Central memory CD8-positive, alpha-beta T cell (primary cell): ENCODE measurements around the gene MAP2.

ENCODE experiments used
- ATAC-seq: fragments of 150-1000 bp; cut with Tn5 transposase; replicated peaks from 2 replicates; pipeline ENCODE4 v1.10.0; 2022; ENCODE audit warnings: mild to moderate bottlenecking, moderate FRiP score, moderate number of reproducible peaks; ENCODE audit not compliant: poor library complexity, severe bottlenecking; ENCODE audit errors: extremely low read depth
- DNase-seq, 2 donors: peaks; one replicate each; pipeline ENCODE4 v3.0.0; 2021; ENCODE audit warnings: low spot score in 2 of 2
- H3K27ac Mint-ChIP-seq: one replicate; pipeline ENCODE4 v1.8.0; 2022; ENCODE audit warnings: low read depth, mild to moderate bottlenecking, moderate library complexity, mixed read lengths
- H3K27me3 Mint-ChIP-seq: one replicate; pipeline ENCODE4 v1.8.0; 2022; ENCODE audit warnings: mixed read lengths
- H3K36me3 Mint-ChIP-seq: one replicate; pipeline ENCODE4 v1.8.0; 2022; ENCODE audit warnings: mild to moderate bottlenecking, moderate library complexity, mixed read lengths; ENCODE audit not compliant: insufficient read depth
- H3K4me1 Mint-ChIP-seq: one replicate; pipeline ENCODE4 v1.8.0; 2022; ENCODE audit warnings: mixed read lengths
- H3K4me3 Mint-ChIP-seq: one replicate; pipeline ENCODE4 v1.8.0; 2022; ENCODE audit warnings: mild to moderate bottlenecking, moderate library complexity, mixed read lengths
- H3K9me3 Mint-ChIP-seq: one replicate; pipeline ENCODE4 v1.8.0; 2022; ENCODE audit warnings: mixed read lengths

MAP2 gene

GRCh38 chr2:209702775-209703174, 278.9 kb downstream of the MAP2 start:
- no peak overlapping the region for H3K4me3 Mint-ChIP-seq
- H3K27me3 Mint-ChIP-seq = no peaks in the 10 kb centered on the region
- ATAC-seq = no peak
- no peaks in the 10 kb centered on the region for H3K4me1 Mint-ChIP-seq
- H3K36me3 Mint-ChIP-seq = peaks cover 2% of the 10 kb centered on the region
- H3K9me3 Mint-ChIP-seq = no peaks in the 10 kb centered on the region
- no peak overlapping the region for H3K27ac Mint-ChIP-seq
- no peak for DNase-seq

- Mint-ChIP-seq H3K27me3 (no peaks in the 10 kb centered on the region), H3K4me3 (no peak overlapping the region), H3K27ac (no peak overlapping the region), H3K9me3 (no peaks in the 10 kb centered on the region), H3K36me3 (no peaks in the 10 kb centered on the region), H3K4me1 (no peaks in the 10 kb centered on the region)
- ATAC-seq (no peak), DNase-seq (no peak)
Measured at GRCh38 chr2:209713219-209713618, 289.4 kb downstream of the MAP2 start.

GRCh38 chr2:209719034-209719433, 295.2 kb downstream of the MAP2 start:
- DNase-seq = no peak
- no peak for ATAC-seq
- no peaks in the 10 kb centered on the region for H3K36me3 Mint-ChIP-seq
- peaks cover 9% of the 10 kb centered on the region for H3K9me3 Mint-ChIP-seq
- H3K4me1 Mint-ChIP-seq = no peaks in the 10 kb centered on the region
- H3K4me3 Mint-ChIP-seq = no peak overlapping the region
- H3K27ac Mint-ChIP-seq = no peak overlapping the region
- H3K27me3 Mint-ChIP-seq = no peaks in the 10 kb centered on the region

GRCh38 chr2:209721497-209721896, 297.6 kb downstream of the MAP2 start:
- ATAC-seq (no peak), DNase-seq (no peak)
- Mint-ChIP-seq H3K4me3 (no peak overlapping the region), H3K9me3 (peaks cover 10% of the 10 kb centered on the region), H3K27me3 (no peaks in the 10 kb centered on the region), H3K36me3 (no peaks in the 10 kb centered on the region), H3K27ac (no peak overlapping the region), H3K4me1 (no peaks in the 10 kb centered on the region)

- Mint-ChIP-seq H3K4me1 (no peaks in the 10 kb centered on the region), H3K9me3 (peaks cover 10% of the 10 kb centered on the region)
Measured at GRCh38 chr2:209726311-209726710, 302.5 kb downstream of the MAP2 start.

GRCh38 chr2:209727077-209727476, 303.2 kb downstream of the MAP2 start:
- Mint-ChIP-seq H3K27me3 (no peaks in the 10 kb centered on the region), H3K36me3 (no peaks in the 10 kb centered on the region), H3K4me1 (no peaks in the 10 kb centered on the region), H3K4me3 (no peak overlapping the region), H3K27ac (no peak overlapping the region), H3K9me3 (peaks cover 10% of the 10 kb centered on the region)
- no peak for ATAC-seq
- no peak for DNase-seq

More at GRCh38 chr2:209726311-209726710, 302.5 kb downstream of the MAP2 start:
- Mint-ChIP-seq H3K27me3 (no peaks in the 10 kb centered on the region), H3K36me3 (no peaks in the 10 kb centered on the region), H3K4me3 (no peak overlapping the region), H3K27ac (no peak overlapping the region)
- ATAC-seq (no peak), DNase-seq (no peak)

- no peak for DNase-seq
- H3K36me3 Mint-ChIP-seq = no peaks in the 10 kb centered on the region
- no peak overlapping the region for H3K27ac Mint-ChIP-seq
- no peaks in the 10 kb centered on the region for H3K27me3 Mint-ChIP-seq
- no peak overlapping the region for H3K4me3 Mint-ChIP-seq
- no peaks in the 10 kb centered on the region for H3K9me3 Mint-ChIP-seq
- ATAC-seq = no peak
- no peaks in the 10 kb centered on the region for H3K4me1 Mint-ChIP-seq
Measured at GRCh38 chr2:209734805-209735204, 311.0 kb downstream of the MAP2 start.

GRCh38 chr2:209741953-209742352, 318.1 kb downstream of the MAP2 start:
- no peak for ATAC-seq
- no peak overlapping the region for H3K27ac Mint-ChIP-seq

GRCh38 chr2:209753020-209753419, 329.2 kb downstream of the MAP2 start:
- Mint-ChIP-seq H3K27me3 (peaks cover 44% of the 10 kb centered on the region), H3K36me3 (no peaks in the 10 kb centered on the region), H3K4me1 (no peaks in the 10 kb centered on the region), H3K4me3 (no peak overlapping the region), H3K9me3 (peaks cover 5% of the 10 kb centered on the region), H3K27ac (no peak overlapping the region)
- DNase-seq (no peak), ATAC-seq (no peak)

More at GRCh38 chr2:209741953-209742352, 318.1 kb downstream of the MAP2 start:
- Mint-ChIP-seq H3K4me1 (no peaks in the 10 kb centered on the region), H3K9me3 (peaks cover 6% of the 10 kb centered on the region), H3K4me3 (no peak overlapping the region), H3K36me3 (no peaks in the 10 kb centered on the region), H3K27me3 (no peaks in the 10 kb centered on the region)
- no peak for DNase-seq

- no peaks in the 10 kb centered on the region for H3K36me3 Mint-ChIP-seq
- peaks cover 8% of the 10 kb centered on the region for H3K9me3 Mint-ChIP-seq
- DNase-seq = no peak
- H3K27me3 Mint-ChIP-seq = peaks cover 50% of the 10 kb centered on the region
- no peak for ATAC-seq
- H3K27ac Mint-ChIP-seq = no peak overlapping the region
- H3K4me3 Mint-ChIP-seq = no peak overlapping the region
- H3K4me1 Mint-ChIP-seq = no peaks in the 10 kb centered on the region
Measured at GRCh38 chr2:209757163-209757562, 333.3 kb downstream of the MAP2 start.

- ATAC-seq (no peak), DNase-seq (no peak)
- Mint-ChIP-seq H3K4me1 (no peaks in the 10 kb centered on the region), H3K9me3 (peaks cover 8% of the 10 kb centered on the region), H3K4me3 (no peak overlapping the region), H3K36me3 (no peaks in the 10 kb centered on the region), H3K27me3 (peaks cover 20% of the 10 kb centered on the region), H3K27ac (no peak overlapping the region)
Measured at GRCh38 chr2:209761566-209761965, 337.7 kb downstream of the MAP2 start.

- Mint-ChIP-seq H3K9me3 (peaks cover 7% of the 10 kb centered on the region), H3K4me1 (no peaks in the 10 kb centered on the region), H3K36me3 (no peaks in the 10 kb centered on the region), H3K4me3 (no peak overlapping the region), H3K27me3 (peaks cover 13% of the 10 kb centered on the region), H3K27ac (no peak overlapping the region)
- ATAC-seq = no peak
- DNase-seq = no peak
Measured at GRCh38 chr2:209762563-209762962, 338.7 kb downstream of the MAP2 start.

- no peaks in the 10 kb centered on the region for H3K4me1 Mint-ChIP-seq
- H3K27ac Mint-ChIP-seq = no peak overlapping the region
- peaks cover 13% of the 10 kb centered on the region for H3K27me3 Mint-ChIP-seq
- no peaks in the 10 kb centered on the region for H3K36me3 Mint-ChIP-seq
- H3K9me3 Mint-ChIP-seq = peaks cover 2% of the 10 kb centered on the region
- ATAC-seq (no peak), DNase-seq (no peak)
- no peak overlapping the region for H3K4me3 Mint-ChIP-seq
Measured at GRCh38 chr2:209763106-209763505, 339.3 kb downstream of the MAP2 start.

- Mint-ChIP-seq H3K36me3 (peaks cover 2% of the 10 kb centered on the region), H3K27me3 (peaks cover 37% of the 10 kb centered on the region), H3K4me1 (no peaks in the 10 kb centered on the region), H3K4me3 (no peak overlapping the region), H3K27ac (no peak overlapping the region), H3K9me3 (no peaks in the 10 kb centered on the region)
- ATAC-seq (no peak), DNase-seq (no peak)
Measured at GRCh38 chr2:209766613-209767012, 342.8 kb downstream of the MAP2 start.
